NCI-H510A (cell line): ENCODE results near the gene ZFYVE26.
"Not testable (repeated sequence)": the region's sequence is repeated elsewhere in the genome, so short reads cannot be mapped to it uniquely, and the experiment has no call there.

Experiments used
- DNase-seq: peaks from one replicate; lab custom pipeline; 2025; lab: John Stamatoyannopoulos, UW

ZFYVE26 gene

DNA sequence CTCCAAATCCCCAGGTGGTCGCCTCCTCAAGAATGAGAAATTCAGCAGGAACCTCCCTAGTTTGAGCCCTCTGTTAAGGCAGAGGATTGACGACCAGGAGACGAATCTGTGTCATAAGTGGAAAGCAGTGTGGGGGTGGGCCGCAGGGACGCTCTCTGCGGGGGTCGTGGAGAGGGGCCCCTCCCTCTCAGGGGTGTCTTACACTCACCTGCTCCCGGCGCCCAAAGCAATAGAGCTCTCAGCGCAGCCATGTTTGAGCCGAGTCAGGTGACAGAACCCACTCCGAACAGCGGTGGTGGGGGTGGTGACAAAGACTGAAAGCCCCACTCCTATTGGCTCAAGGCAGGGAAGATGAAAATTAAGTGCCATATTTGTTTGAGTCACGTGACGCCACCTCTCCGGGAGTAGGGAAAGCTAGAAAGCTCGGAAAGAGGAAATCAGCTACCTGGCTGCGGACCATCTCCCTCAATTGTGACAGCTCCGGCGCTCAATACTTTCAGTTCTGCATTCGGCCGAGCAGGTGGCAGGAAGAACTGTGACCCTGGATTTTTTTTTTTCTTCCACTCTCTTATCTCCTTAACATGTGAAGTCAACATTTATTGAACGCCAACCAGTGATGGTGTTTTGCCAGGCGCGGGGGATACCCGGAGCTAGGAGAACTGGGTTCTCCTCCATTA is at the start of gene ZFYVE26:
Gene ZFYVE26 (minus strand): TSS at position 265 of the 677 bp plus-strand sequence. CDS start 627 bp downstream, outside the sequence.
- DNase-seq = peak; percentile 95

DNA sequence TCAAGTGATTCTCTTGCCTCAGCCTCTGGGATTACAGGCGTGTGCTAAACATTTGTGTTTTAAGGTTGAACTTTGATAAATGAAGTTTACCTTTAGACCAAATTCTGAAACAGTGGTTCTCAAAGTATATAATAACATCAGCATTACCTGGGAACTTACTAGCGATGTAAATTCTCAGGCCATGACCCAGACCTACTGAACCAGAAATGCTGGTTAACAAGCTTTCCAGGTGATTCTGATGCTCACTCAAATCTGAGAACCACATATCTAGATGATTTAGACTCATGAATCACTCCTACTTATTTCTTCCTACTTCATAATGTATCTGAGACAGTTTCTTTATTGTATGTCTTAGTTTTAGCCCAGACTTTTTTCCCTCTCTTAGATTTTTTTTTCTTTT is 46.8 kb upstream of the ZFYVE26 start:
- DNase-seq = no peak

DNA sequence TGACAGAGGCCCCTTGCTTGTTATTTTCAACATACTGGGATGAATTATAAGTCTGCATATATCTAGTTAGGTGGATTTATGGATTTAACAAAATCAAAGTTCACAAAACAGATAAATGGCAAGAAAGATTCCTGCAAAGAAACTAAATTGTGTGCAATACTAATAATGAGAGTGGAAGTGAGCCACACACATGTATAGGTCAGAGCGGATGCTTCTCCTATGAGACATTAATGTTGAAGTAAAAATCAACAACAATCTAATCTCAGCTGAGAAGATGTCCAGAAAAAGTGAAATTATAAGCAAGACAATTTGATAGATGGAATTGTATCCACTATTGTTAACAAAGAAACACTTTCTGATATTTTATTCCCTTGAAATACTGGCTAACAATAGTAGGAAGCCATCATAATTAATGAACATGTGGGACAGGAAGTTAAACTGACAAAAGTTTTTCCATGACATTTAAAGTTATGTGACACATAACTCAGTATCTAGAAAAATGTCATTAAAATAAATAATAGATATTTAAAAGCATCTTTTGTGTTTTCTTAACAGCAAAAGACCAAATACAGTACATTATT is 42.9 kb upstream of the ZFYVE26 start:
- no peak for DNase-seq

DNA sequence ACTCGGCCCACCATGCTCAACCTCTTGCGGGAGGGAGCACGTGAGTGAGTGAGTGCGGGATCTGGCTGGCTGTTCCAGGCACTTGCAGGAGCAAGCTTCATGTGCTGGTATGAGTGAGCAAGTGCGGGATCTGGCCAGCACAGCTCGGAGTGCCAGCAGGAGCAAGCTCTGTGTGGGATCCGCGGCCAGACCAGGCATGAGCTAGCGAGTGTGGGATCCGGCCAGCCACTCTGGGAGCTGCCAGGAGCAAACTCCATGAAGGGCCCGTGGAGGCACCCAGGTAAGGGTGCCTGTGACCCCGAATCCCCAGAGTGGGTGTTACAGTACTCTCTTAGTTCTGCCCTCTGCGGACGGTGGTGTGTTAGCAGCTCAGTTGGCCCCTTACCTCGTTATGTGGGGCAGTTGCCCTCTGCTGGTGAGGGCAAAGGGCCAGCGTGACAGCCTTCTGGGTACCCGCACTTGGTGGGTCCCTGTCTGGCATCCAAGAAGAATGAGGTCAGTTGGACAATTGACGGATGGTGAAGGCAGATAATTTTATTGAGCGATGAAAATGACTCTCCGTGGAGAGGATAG is 41.5 kb upstream of the ZFYVE26 start:
- DNase-seq = no peak

DNA sequence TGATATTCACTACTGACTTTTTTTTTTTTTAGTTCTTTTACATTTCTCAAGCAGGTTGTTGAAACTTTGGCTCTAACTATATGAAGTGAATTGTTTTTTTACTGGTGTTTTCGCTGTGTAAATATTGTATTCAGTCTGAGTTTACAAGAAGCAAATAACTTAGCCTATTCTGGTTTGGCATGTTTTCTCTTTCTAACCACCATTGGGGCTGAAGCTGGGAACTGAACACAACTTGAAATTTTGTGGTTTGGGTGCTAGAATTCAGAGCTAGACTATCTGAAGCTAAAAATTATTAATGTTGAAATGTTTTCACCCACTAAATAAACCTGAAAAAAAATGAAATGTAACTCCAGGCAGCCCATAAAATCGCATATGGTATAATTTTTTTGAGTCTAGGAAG is 40.4 kb upstream of the ZFYVE26 start:
- DNase-seq = no peak

DNA sequence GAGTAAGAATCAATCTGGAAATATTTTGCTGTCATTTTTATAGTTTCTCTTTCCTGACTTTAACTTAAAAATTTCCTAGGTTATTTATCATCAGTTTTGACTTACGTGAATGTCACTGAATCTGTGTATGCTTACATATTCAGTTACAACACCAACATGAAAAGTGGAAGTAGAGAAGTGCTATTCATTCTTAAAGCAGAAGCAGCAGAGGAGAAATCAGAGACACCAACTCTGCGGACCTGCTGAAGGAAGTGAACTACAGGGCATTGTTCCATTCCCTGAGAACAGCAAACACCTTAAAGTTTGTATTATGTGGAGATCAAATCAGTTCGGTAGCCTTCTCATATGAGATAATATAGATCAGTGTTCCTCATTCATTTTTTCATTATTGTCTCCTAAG is 37.3 kb upstream of the ZFYVE26 start:
- DNase-seq = no peak

DNA sequence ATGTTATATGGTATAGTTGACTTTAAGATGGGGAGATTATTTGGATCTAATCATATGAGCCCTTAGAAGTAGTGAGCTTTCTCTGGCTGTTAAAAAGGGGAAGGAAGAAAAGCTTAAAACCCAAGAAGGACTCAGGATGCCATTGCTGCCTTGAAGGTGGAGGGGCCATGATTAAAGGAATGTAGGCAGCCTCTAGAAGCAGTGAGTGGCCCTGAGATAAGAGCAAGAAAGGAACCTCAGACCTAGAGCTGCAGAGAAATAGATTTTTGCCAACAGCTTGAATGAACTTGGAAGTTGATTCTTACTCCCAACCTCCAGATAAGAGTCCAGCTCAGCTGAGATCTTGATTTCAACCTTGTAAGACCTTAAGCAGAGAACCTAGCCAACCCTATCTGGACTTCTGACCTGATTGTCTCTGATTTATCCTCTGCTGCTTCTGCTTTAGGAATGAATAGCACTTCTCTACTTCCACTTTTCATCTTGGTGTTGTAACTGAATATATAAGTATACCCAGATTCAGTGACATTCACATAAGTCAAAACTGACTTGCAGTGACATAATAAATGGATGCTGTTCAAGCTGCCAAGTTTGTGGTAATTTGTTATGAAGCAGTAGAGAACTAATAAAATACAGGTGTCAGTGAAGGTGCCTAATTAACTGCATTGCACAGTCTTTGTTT is 36.7 kb upstream of the ZFYVE26 start:
- DNase-seq = no peak

DNA sequence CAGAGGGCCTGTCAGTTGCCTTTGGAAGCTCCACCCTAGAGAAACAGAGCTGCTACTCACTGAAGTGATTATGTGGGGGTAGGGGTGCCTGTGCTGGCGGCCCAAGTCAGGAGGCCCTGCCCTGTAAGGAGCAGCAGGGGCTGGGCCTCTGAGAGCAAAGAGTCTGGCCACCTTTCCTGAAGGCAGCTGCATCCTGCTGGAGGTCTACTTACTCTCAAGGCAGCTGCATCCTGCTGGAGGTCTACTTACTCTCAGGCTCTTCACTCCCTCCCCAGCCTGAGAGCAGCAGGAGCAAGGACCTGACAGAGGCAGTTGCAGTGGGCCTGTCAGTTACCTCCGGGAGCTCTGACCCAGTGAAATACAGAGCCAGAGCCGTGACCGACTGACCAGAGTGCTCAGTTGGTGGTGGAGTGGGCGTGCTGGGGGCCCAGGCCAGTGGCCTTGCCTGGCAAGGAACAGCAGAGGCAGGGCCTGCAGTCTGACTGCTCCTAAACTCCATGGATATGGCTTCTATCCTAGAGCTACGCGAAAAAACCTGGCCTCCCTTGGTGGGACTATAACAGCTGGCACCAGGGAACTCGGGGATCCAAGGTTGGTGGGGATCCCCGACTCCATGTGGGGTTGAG is 35.5 kb upstream of the ZFYVE26 start:
- no peak for DNase-seq

DNA sequence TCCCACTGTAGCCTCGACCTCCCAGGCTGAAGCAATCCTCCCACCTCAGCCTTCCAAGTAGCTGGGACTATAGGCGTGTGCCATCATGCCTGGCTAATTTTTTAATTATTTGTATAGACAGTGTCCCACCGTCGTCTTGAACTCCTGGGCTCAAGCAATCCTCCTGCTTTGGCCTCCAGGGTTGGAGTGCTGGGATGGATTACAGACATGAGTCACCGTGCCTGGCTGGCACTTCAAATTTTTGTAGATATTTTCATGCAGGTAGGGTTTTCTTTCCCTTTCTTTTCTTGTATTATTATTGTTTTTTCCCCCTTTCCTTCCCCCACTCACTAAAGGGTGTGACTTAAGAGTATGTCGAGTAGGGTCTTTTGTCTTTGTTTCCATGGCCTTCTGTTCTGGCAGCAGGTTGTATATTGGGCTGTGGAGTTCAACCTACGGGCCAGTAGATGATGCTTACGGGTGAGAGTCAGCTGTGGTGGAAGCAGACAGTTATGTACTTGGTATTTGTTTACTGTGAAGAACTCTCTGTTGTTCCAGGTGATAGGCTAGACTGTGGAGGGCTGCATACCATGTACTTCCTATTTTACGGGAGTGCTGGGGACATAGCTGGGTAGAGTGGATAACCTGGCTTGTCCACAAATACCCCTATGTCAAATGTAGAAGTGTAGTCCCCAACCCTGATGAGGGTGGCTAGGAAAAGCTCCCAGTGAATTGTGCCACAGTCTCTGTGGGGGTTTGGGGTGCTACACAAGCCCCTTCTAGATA is 33.9 kb upstream of the ZFYVE26 start:
- DNase-seq = no peak

DNA sequence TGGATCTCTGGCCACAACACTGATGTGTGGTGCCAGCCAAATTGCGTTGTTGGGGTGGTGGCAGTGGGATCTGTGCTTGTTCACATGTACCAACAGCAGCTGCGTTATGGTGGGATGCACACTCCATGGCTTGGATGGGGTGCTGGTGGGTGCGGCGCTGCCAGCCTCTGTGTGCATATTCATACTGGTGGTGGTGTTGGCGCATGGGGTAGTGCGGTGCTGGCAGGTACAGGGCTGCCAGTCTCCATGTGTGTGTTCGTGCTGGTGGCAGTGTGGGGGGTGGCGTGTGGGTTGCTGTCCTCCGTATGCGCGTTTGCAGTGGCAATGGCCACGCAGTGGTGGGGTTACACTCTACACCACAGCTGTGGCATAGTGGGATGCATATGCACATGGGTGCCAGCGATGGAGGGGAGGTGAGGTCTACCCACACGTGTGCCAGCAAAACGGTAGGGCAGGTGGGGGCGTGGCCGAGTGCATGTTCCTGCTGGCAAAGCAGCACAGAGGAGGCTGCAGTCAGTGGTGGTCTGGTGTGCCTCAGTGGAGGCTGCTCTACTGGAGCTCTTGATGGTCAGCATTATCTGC is 29.7 kb upstream of the ZFYVE26 start:
- no peak for DNase-seq

DNA sequence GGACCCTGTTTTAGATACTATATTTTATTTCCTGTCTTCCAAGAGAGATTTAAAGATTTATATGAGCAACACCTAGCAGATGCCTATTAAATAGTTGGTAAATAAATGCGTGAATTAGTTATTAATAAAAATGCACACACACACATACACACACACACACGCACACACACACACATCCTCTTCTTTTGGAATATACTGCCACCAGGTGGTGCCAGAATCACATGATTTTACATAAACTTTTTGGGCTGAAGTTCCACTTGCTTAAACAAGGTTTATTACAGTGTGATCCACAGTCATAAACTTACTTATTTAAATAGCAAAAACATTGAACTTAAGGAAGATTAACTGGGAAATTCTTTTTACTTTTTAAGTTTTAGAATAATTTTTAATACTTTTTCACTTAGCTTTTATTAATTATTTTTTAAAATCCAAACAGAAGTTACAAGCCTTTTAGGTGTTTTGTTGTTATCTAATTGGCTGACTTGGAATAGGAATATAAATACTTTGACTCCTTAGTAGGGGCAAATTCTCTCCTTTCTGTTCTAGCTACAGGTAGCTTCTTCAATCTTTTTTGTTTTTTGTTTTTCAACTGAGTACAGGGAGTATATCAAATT is 20.7 kb upstream of the ZFYVE26 start:
- peak; percentile 65 for DNase-seq

DNA sequence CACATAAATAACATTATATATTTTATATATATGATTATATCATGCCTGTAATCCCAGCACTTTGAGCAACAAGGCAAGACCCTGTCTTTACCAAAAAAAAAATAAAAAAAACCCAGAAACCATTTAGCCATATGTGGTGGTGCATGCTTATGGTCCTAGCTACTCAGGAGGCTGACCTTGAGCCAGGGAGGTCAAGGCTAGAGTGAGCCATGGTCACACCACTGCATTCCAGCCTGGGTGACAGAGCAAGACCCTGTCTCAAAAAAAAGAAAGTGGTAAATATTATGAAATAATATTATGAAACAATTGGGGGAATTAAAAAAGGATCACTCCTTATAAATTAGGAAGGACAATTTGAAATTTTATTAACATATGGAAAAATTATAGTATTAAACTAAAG is 19.2 kb upstream of the ZFYVE26 start:
- no peak for DNase-seq

DNA sequence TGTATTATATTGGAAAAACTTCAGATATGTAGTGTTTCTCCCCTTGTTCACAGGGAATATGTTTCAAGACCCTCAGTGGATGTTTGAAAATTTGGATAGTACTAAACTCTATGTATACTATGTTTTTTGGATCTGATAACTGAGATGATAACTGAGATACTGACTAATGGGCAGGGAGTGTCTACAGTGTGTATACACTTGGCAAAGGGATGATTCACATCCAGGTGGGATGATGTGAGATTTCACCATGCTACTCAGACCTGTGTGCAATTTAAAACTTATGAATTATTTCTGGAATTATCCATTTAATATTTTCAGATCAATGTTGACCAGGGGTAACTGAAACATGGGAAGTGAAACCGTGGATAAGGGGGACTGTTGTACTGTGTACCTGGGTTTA is 17.0 kb upstream of the ZFYVE26 start:
- DNase-seq = no peak

DNA sequence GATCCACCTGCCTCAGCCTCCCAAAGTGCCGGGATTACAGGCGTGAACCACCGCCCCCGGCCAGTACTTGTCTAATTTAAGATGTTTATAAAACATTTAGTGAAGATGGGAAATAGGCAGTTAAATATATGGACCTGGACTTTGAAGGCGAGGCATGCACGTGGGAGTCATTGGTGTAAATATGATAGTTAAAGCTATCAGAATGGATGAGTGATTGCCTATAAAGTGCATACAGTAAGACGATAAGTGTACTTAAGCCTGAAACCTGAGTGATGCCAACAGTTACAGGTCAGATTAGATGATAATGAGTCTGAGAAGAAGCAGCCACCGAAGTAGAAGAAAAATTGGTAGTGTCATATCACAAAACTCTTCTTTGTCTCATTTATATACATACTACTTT is 14.7 kb upstream of the ZFYVE26 start:
- no peak for DNase-seq

DNA sequence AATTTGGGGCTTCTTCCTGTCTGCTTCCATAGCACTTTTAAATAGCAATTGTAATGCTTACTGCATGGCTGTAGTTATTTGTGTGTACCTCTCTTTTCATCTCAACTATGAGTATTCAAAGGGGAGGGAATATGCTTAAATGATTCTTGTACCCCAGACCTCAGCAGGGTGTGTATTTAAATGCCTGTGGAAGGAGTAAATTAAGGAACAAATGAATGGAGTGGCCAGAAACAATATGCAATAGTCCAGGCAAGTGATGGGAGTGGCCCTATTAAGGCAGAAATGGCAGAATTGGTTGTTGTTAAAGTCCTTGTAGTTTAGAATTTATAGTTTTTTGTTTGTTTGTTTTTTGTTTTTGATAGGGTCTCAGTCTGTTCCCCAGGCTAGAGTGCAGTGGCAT is 4.7 kb upstream of the ZFYVE26 start:
- DNase-seq = no peak

DNA sequence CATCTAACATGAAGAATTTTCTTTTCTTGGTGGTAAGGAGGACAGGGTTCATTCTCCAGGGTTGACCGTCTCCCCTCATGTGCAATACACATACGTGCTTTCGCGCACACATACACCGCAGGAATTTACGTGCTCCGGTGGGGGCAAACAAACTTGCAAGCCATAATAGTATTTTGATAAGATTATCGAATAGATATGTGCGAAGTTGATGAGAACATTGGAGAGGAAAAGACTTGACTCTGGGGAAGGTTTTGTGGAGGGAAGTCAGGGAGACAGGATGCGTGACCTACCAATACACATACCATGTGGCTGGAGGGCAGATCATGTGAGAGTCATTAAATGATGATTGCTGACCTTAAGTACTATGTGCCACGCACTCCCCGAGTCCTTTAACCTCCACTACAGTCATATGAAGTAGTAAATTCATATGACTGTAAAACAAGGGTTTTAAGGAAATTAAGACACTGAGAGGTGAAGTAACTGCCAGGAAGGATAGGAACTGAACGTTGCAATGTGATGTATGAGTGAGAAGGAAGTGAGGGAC is 4.1 kb upstream of the ZFYVE26 start:
- peak; percentile 4 for DNase-seq

DNA sequence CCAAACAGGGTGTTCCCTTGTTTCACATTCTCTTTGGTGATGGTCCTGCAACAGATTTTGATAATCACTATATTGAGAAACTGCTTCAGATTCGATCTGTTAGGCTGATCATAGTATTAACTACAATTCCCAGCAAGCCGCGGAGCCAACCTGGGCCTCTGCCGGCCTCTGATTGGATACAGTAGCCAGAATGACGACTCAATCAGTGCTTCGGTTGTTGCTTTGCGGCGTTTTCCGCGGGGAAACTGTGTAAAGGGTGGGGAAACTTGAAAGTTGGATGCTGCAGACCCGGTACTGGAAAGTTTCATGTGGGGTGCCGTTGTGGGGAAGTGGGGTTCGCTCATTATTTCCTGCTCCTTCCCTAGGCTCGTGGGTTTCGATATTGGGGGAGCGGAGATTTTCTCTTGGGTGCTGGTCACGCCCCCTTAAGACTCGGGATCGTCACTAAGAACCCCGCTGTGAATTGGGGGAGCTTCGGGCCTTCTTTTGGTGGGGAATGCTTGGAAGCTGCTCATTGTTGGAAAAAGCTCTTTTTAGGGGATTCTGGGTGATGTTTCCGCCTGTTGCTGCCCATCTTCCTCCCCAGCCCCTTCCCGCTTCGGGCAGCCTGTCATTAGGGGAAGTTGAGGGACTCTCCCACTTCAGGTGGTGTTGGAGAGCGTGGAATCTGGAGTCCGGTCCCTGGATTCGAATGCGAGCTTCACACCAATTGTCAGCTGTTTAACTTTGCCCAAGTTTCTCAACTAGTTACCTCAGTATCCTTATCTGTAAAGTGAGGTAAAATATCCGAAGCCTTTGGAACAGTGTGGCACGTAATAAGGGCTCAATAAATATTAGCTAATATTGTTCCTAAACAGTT is 3.4 kb upstream of the ZFYVE26 start, which contains the start of gene RAD51B:
Gene RAD51B (plus strand): TSS at position 217 of the 859 bp plus-strand sequence.
- DNase-seq = peak; percentile 48

DNA sequence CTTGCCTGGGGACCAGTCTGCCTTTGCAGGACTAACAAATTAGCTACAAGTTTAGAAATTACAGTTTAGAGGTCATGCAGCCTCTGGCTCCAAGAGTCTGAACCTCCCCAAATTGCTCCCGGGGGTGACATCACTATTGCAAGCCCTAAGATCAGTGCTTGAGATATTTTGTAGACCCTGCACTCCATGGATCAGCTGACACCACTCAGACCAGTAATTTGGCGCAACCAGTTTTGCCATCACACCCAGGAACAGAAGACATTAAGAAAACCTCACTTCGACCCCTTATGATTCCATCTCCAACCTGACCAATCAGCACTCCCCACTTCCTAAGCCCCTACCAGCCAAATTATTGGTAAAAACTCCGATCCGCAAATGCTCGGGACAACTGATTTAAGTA is 2.1 kb upstream of the ZFYVE26 start:
- not testable (repeated sequence) for DNase-seq

DNA sequence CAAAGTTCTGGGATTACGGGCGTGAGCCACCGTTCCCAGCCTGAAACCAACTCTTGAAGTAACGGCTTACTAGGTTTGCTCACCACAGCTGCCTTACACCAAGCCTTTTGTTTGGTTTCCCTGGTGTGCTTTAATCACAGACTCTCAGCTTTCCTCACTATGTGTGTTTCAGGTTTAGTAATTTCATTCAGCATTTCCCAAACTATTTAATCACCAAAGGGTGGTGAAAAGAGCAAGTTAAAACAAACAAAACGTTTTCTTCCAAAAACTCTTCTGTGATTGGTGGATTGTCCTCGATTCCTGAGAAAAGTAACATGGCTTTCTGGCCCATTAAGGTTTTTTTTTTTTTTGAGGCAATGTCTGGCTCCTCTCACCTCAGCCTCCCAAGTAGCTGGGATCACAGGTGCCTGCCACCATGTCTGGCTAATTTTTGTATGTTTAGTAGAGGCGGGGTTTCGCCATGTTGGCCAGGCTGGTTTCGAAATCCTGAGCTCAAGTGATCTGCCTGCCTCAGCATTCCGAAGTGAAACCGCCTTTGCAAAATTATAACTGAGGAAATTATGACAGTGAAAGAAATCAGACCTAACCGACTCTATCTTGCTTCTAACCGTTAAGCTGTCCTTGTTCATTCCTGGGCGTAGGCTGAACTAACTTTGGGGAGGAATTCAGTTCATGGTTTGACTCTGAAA is 1.5 kb upstream of the ZFYVE26 start:
- no peak for DNase-seq
